K562 treated with DMSO at 1 percent for 48 hours (cell line): Measurements from ENCODE around the gene TLCD2. TPM values are rescaled to one million over a fixed set of nuclear protein-coding genes. Genes with fewer than 3 reads are reported as not detected.

ENCODE experiments used
- total RNA-seq: library from RNA; unstranded; fragments of 300-600 nt; gene quantifications from 2 replicates; pipeline ENCODE4 v1.2.3, GENCODE V29; 2022; ENCODE audit warnings: low replicate concordance; ENCODE audit errors: extremely low read depth

Gene TLCD2, protein sequence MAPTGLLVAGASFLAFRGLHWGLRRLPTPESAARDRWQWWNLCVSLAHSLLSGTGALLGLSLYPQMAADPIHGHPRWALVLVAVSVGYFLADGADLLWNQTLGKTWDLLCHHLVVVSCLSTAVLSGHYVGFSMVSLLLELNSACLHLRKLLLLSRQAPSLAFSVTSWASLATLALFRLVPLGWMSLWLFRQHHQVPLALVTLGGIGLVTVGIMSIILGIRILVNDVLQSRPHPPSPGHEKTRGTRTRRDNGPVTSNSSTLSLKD
- not detected in 2 replicates for total RNA-seq

GRCh38 chr17:1709971-1710806 is at the start of gene TLCD2:
Gene TLCD2, minus strand, starts transcription at chr17:1710377. Its CDS starts 135 bp downstream, at chr17:1710242.

GRCh38 chr17:1742371-1743087 is 32.4 kb upstream of the TLCD2 start, which contains the start of gene SERPINF2:
Gene SERPINF2, plus strand, starts transcription at chr17:1742871. Its CDS starts 2,125 bp downstream, at chr17:1744996.

DNA sequence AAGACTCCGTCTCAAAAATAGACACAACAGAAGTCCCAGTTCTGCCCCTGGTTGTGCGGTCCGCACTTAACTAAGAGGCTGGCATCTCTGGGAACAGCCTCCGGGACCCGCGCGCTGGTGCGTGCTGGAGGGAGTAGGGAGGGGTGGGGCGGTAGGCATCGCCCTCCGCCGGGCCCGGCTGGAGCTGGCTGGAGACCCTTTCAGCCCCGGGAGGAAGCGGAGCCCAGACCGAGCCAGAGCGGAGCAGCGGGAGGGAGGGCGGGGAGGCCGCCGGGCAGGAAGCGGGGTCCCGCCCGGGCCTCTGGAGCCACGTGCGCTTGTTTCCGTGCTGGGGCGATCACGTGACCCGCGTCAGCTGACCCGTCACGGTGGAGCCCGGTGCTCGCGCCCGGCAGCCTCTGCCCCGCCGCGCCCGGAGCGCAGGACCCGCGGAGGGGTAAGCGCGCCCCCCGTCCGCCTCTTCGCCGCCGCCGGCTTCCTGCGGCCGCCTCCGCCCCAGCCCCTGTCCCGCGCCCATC is 14.2 kb upstream of the TLCD2 start, which contains the start of gene WDR81:
Gene WDR81 (plus strand): TSS at position 354 of the 518 bp plus-strand sequence. CDS start 256 bp downstream, outside the sequence.

DNA sequence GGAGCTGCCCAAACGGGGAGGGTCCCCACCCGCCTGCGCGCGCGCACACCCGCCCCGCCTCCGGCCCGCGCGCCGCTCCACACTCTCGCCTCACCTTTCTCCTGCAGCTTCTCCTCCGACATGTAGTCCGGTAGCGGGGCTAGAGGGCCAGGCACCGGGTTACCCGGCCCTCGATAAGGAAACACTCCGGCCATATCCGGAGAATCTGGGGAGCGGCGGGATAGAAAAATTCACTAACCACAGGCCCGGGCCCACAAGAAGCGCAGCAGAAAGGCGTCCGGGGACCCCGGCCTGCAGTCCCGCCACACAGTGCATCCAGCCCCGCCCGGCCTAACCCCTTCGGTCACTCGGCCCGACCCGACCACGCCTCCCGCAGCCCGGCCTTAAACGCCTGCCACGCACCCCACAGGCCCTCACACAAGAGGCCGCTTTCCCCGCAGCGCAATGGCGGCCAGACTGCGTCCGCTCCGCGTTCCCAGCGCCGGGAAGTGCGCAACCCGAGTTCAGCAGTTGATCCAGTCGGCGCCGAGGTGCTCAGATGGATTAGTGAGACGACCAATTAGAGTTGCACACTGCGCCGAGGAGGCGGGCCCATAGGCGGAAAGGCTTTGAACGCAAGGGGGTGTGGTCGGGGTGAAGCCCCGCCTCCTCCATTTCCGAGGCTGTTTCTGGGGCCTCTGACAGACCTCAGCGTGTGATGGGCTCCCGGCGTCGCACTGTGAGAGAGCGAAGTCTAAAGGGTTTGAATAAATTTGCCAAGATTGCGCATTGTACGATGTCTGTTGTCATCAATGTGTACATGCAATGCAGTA is 25.6 kb downstream of the TLCD2 start, which contains the start of gene PRPF8:
Gene PRPF8 (minus strand): TSS at position 490 of the 812 bp plus-strand sequence. CDS start 296 bp downstream, at position 194.

Other genes starting within 250 kb of the TLCD2 start
- gene MYO1C, start 217.7 kb downstream of the TLCD2 start, total RNA-seq, result not detected in 2 replicates
- not detected in 2 replicates for gene INPP5K, start 193.8 kb downstream of the TLCD2 start, total RNA-seq
- gene PITPNA, start 147.6 kb downstream of the TLCD2 start, total RNA-seq, result not detected in 2 replicates
- not detected in 2 replicates for gene SLC43A2, start 81.5 kb downstream of the TLCD2 start, total RNA-seq
- not detected in 2 replicates for gene SCARF1, start 64.6 kb downstream of the TLCD2 start, total RNA-seq
- not detected in 2 replicates for gene RILP, start 60.5 kb downstream of the TLCD2 start, total RNA-seq
- 461 TPM in 1 of 2 replicates, not detected in the other for gene PRPF8, start 25.5 kb downstream of the TLCD2 start, total RNA-seq
- gene WDR81, start 14.3 kb upstream of the TLCD2 start, total RNA-seq, result not detected in 2 replicates
- not detected in 2 replicates for gene SERPINF2, start 32.5 kb upstream of the TLCD2 start, total RNA-seq
- not detected in 2 replicates for gene SERPINF1, start 51.7 kb upstream of the TLCD2 start, total RNA-seq
- not detected in 2 replicates for gene SMYD4, start 119.5 kb upstream of the TLCD2 start, total RNA-seq
- gene RPA1, start 119.6 kb upstream of the TLCD2 start, total RNA-seq, result not detected in 2 replicates